Measurements from ENCODE around the gene CLEC3A. TPM values are rescaled to one million over a fixed set of nuclear protein-coding genes. Genes with fewer than 3 reads are reported as not detected.

Gene CLEC3A
- total RNA-seq, 1 donor from 2014 or later: not detected

GRCh38 chr16:78007121-78007520, 15.2 kb upstream of the CLEC3A start:
- H3K4me3 Mint-ChIP-seq: no peak overlapping the region

GRCh38 chr16:78024159-78024558, 1.8 kb downstream of the CLEC3A start:
- Histone ChIP-seq H3K27me3 (no peaks in the 10 kb centered on the region), H3K79me2 (ENCODE audit: low read depth) (no peaks in the 10 kb centered on the region), H3K4me3 (no peak overlapping the region), H3K9ac (no peak overlapping the region), H3K27ac (no peak overlapping the region), H2AFZ (replicated peaks) (no peak overlapping the region), H3F3A (ENCODE audit: low read depth) (no peaks in the 10 kb centered on the region), H3K4me1 (peaks cover 6% of the 10 kb centered on the region), H3K36me3 (no peaks in the 10 kb centered on the region), H3K4me2 (no peak overlapping the region), H4K20me1 (ENCODE audit: low read depth) (no peaks in the 10 kb centered on the region), H3K9me3 (ENCODE audit: low read depth) (no peaks in the 10 kb centered on the region)
- H3K9me3 Mint-ChIP-seq: no peaks in the 10 kb centered on the region
- H3K4me1 Mint-ChIP-seq: peaks cover 11% of the 10 kb centered on the region
- no peaks in the 10 kb centered on the region for H3K36me3 Mint-ChIP-seq
- no peak for TF ChIP-seq CTCF (IDR thresholded peaks at IDR 0.05)
- TF ChIP-seq EZH2phosphoT487 (IDR thresholded peaks at IDR 0.05): no peak
- TF ChIP-seq EZH2 (IDR thresholded peaks at IDR 0.05): no peak
- peaks cover 2% of the 10 kb centered on the region for H3K27me3 Mint-ChIP-seq (ENCODE audit: insufficient read depth, low read depth)
- no peak overlapping the region for H3K4me3 Mint-ChIP-seq
- H3K27ac Mint-ChIP-seq: no peak overlapping the region
- DNase-seq (ENCODE audit: low spot score): no peak

More at GRCh38 chr16:78007121-78007520, 15.2 kb upstream of the CLEC3A start:
- Histone ChIP-seq H3K79me2 (ENCODE audit: low read depth) (no peaks in the 10 kb centered on the region), H3K9me3 (ENCODE audit: low read depth) (no peaks in the 10 kb centered on the region), H2AFZ (replicated peaks) (no peak overlapping the region), H3K27ac (no peak overlapping the region), H3K9ac (no peak overlapping the region), H3K4me2 (no peak overlapping the region), H3F3A (ENCODE audit: low read depth) (no peaks in the 10 kb centered on the region), H3K4me3 (no peak overlapping the region), H3K27me3 (no peaks in the 10 kb centered on the region), H4K20me1 (ENCODE audit: low read depth) (no peaks in the 10 kb centered on the region), H3K36me3 (no peaks in the 10 kb centered on the region), H3K4me1 (no peaks in the 10 kb centered on the region)
- peaks cover 6% of the 10 kb centered on the region for H3K4me1 Mint-ChIP-seq
- no peak for TF ChIP-seq EZH2 (IDR thresholded peaks at IDR 0.05)
- no peak for TF ChIP-seq EZH2phosphoT487 (IDR thresholded peaks at IDR 0.05)
- no peak for TF ChIP-seq CTCF (IDR thresholded peaks at IDR 0.05)
- H3K27me3 Mint-ChIP-seq (ENCODE audit: insufficient read depth, low read depth): peaks cover 3% of the 10 kb centered on the region
- DNase-seq (ENCODE audit: low spot score): no peak
- H3K27ac Mint-ChIP-seq: no peak overlapping the region
- no peaks in the 10 kb centered on the region for H3K9me3 Mint-ChIP-seq
- H3K36me3 Mint-ChIP-seq: no peaks in the 10 kb centered on the region

GRCh38 chr16:78025631-78026030, 3.3 kb downstream of the CLEC3A start:
- no peak overlapping the region for H3K27ac Mint-ChIP-seq
- Histone ChIP-seq H3K4me1 (peaks cover 6% of the 10 kb centered on the region), H2AFZ (replicated peaks) (no peak overlapping the region), H4K20me1 (ENCODE audit: low read depth) (no peaks in the 10 kb centered on the region), H3K4me2 (no peak overlapping the region), H3K36me3 (no peaks in the 10 kb centered on the region), H3K9me3 (ENCODE audit: low read depth) (no peaks in the 10 kb centered on the region), H3K27me3 (no peaks in the 10 kb centered on the region), H3K27ac (no peak overlapping the region), H3K79me2 (ENCODE audit: low read depth) (no peaks in the 10 kb centered on the region), H3K9ac (no peak overlapping the region), H3F3A (ENCODE audit: low read depth) (no peaks in the 10 kb centered on the region), H3K4me3 (no peak overlapping the region)
- H3K4me1 Mint-ChIP-seq: peaks cover 11% of the 10 kb centered on the region
- peaks cover 3% of the 10 kb centered on the region for H3K27me3 Mint-ChIP-seq (ENCODE audit: insufficient read depth, low read depth)
- H3K36me3 Mint-ChIP-seq: no peaks in the 10 kb centered on the region
- no peak overlapping the region for H3K4me3 Mint-ChIP-seq
- DNase-seq (ENCODE audit: low spot score): no peak
- no peak for TF ChIP-seq EZH2phosphoT487 (IDR thresholded peaks at IDR 0.05)
- TF ChIP-seq CTCF (IDR thresholded peaks at IDR 0.05): no peak
- TF ChIP-seq EZH2 (IDR thresholded peaks at IDR 0.05): no peak
- no peaks in the 10 kb centered on the region for H3K9me3 Mint-ChIP-seq

Measured in neural progenitor cell (in vitro differentiated cells).